Measurements from ENCODE around the gene GULP1. TPM values are rescaled to one million over a fixed set of nuclear protein-coding genes. Genes with fewer than 3 reads are reported as not detected.
"Not testable (repeated sequence)": the region's sequence is repeated elsewhere in the genome, so short reads cannot be mapped to it uniquely, and the experiment has no call there.

GULP1 gene
- polyA plus RNA-seq, 3 donors = 7.5 to 17.9 (median 10.5) TPM

DNA sequence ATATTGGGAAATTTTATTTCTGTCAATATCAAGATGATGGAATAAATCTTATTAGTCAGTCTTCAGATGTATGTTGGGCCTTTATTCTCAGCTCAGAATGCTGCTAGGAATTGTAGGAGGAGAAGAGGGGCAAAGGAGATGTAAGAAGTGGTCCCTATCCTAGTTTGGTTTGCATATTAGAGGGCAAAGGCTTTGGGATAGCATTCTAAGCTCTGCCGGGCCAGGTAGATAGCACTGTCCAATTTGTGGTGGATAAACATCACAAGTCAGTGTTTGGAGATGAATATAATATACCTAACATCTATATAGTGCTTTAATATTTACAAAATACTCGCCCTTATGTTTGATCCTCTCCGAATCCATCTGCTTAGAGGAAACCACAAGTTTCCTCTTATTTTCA, 149.2 kb downstream of the GULP1 start:
- H3K27ac ChIP-seq (ENCODE audit: low read depth, low read length) = no peak overlapping the region
- 55 to 78% (median 64%) methylated on average over 3 of the region's 3 CpGs for WGBS, 3 donors

- no peak overlapping the region for H3K27ac ChIP-seq (ENCODE audit: low read depth, low read length)
- 38 to 91% (median 84%) methylated on average over 1 of the region's 1 CpG for WGBS, 3 donors
These were observed 149.7 kb downstream of the GULP1 start for GRCh38 chr2:188441288-188441947.

GRCh38 chr2:188443207-188443606, 151.5 kb downstream of the GULP1 start:
- 74 to 87% (median 86%) methylated on average over 3 of the region's 3 CpGs for WGBS, 3 donors
- H3K27ac ChIP-seq (ENCODE audit: low read depth, low read length) = no peak overlapping the region

- WGBS, 3 donors = 79 to 85% (median 79%) methylated on average over 3 of the region's 3 CpGs
- no peak overlapping the region for H3K27ac ChIP-seq (ENCODE audit: low read depth, low read length)
These were observed 152.6 kb downstream of the GULP1 start for GRCh38 chr2:188444106-188444835.

GRCh38 chr2:188449561-188449960, 157.9 kb downstream of the GULP1 start:
- no peak overlapping the region for H3K27ac ChIP-seq (ENCODE audit: low read depth, low read length)
- 83 to 97% (median 89%) methylated on average over 1 of the region's 1 CpG for WGBS, 3 donors

- H3K27ac ChIP-seq (ENCODE audit: low read depth, low read length) = no peak overlapping the region
These were observed 158.3 kb downstream of the GULP1 start for GRCh38 chr2:188449971-188450370.

DNA sequence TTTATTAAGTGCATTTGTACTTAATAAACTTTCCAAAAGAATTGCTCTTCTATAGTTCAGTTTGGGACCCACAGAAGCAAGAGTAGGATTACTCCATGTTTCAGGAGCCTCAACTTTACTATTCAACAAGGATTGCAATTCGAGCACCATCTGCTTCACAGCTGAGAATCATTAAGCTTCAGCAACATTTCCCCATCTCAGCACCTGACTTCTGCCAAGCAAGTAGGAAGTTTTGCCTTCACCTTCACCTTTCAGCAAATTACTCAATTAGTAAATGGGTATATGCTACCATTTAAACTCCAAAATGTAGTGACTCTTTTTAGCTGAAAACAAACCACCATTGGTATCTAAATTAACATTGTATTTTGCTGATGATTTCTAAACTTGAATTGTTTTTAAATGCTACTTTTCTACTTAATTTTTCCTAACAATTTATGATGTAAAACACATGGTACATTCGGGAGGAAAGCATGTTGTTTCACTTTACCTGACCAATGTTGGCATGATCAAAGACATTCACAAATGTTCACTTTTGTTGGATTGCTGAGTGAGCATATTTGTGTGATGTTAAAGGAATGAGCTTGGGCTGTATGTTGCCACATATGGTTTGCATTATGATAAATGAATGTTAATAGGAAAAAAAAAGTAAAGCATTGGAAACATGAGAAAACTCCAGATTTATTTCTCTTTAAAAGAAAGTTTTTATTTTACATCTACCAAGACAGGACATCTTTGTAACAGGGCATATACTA, 159.2 kb downstream of the GULP1 start:
- 73 to 89% (median 74%) methylated on average over 2 of the region's 2 CpGs for WGBS, 3 donors
- H3K27ac ChIP-seq (ENCODE audit: low read depth, low read length) = no peak overlapping the region

- 71 to 82% (median 71%) methylated on average over 1 of the region's 1 CpG for WGBS, 3 donors
- H3K27ac ChIP-seq (ENCODE audit: low read depth, low read length) = no peak overlapping the region
These were observed 160.4 kb downstream of the GULP1 start for GRCh38 chr2:188452084-188452483.

DNA sequence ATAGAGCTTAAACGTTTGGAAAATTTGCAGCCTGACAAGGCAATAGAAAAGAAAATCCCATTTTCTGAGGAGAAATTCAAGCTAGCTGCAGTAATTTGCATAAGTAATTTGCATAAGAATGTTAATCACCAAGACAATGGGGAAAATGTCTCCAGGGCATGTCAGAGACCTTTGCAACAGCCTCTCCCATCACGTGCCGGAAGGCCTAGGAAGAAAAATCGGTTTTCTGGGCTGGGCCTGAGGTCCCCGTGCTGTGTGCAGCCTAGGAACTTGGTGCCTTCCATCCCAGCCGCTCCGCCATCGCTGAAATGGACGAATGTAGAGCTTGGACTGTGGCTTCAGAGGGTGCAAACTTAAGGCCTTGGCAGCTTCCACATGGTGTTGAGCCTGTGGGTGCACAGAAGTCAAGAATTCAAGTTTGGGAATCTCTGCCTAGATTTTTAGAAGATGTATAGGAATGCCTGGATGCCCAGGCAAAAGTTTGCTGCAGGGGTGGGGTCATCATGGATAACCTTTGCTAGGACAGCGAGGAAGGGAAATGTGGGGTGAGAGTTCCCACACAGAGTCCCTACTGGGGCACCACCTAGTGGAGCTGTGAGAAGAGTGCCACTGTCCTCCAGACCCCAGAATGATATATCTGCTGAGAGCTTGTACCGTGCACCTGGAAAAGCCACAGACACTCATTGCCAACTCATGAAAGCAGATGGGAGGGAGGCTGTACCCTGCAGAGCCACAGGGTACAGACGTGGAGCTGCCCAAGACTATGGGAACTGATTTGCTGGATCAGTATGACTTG, 164.6 kb downstream of the GULP1 start:
- H3K27ac ChIP-seq (ENCODE audit: low read depth, low read length) = no peak overlapping the region
- WGBS, 3 donors = 90 to 94% (median 92%) methylated on average over 12 of the region's 12 CpGs

DNA sequence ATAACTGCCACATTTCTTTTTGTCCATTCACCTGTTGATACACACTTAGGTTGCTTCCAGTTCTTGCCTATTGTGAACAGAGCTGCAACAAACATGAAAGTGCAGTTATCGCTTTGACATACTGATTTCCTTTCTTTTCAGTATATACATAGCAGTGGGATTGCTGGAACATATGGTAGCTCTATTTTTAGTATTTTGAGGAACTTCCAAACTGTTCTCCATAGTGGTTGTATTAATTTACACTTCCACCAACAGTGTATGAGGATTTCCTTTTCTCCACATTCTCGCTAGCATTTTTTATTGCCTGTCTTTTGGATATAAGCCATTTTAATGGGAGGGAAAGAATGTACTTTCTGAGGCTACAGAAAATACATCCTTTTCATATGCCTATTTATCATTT, 167.4 kb downstream of the GULP1 start:
- no peak overlapping the region for H3K27ac ChIP-seq (ENCODE audit: low read depth, low read length)
- 84 to 95% (median 86%) methylated on average over 2 of the region's 2 CpGs for WGBS, 3 donors

GRCh38 chr2:188466078-188466477, 174.4 kb downstream of the GULP1 start:
- H3K27ac ChIP-seq (ENCODE audit: low read depth, low read length) = not testable (repeated sequence)
- WGBS, 3 donors = 85 to 91% (median 87%) methylated on average over 3 of the region's 3 CpGs

DNA sequence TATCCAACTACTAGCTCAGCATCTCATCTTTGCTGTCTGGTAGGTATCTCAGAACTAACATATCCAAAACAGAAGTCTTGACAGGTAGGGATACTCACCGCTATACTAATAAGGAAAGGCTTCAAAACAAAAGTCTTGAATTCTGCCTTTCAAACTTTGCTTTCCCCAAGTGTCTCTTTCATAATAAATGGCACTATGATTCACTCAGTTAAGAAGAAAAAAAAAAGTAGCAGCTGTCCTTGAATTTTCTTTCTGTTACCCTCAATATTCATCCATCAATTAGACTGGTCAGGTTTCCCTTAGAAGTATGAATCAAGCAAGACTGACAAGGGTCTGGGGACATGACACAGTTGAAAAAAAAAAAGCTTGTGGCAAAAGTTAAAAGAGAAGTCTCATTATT, 175.1 kb downstream of the GULP1 start:
- 93 to 95% (median 95%) methylated on average over 1 of the region's 1 CpG for WGBS, 3 donors
- no peak overlapping the region for H3K27ac ChIP-seq (ENCODE audit: low read depth, low read length)

GRCh38 chr2:188471166-188471565, 179.5 kb downstream of the GULP1 start:
- WGBS, 3 donors = 93% methylated on average over 4 of the region's 4 CpGs

DNA sequence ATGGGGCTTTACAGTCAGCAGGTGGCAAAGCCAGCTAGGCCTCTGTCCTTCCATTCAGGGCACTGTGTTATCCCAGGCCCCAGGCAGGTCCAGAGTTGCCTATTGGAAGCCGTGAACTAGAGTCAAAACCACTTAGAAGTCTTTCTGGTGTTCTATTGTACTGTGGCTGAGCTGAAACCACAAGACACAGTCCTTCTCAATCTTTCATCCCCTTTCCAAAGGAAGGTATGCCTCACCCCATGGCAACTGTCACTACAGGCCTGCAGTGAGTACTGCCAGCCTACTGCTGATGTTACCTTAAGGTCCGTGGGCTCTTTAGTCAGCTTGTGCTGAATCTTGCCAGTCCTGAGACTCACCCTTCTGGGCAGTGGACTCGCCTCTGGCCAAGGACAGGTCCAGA, 181.6 kb downstream of the GULP1 start:
- no peak overlapping the region for H3K27ac ChIP-seq (ENCODE audit: low read depth, low read length)
- 86 to 98% (median 90%) methylated on average over 3 of the region's 3 CpGs for WGBS, 3 donors

More at GRCh38 chr2:188471166-188471565, 179.5 kb downstream of the GULP1 start:
- no peak overlapping the region for H3K27ac ChIP-seq (ENCODE audit: low read depth, low read length)

DNA sequence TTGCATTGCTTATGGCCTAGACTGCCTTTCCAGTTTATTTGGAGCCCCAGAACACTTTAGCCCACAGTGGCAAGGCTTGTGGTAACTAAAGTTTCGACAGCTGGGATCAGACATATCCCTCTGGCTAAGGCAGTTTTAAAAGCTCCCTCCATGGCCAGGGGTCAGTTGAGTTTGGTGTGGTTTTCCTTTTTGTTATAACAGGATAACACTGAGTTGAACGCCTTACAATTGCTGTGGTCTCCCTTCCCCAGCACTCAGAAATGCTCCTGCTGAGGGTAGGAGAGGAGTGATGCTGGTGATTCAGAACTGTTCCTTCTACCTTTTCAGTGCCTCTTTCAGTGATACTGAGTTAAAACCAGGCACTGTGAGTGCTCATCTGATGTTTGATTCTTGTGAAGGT, 182.6 kb downstream of the GULP1 start:
- no peak overlapping the region for H3K27ac ChIP-seq (ENCODE audit: low read depth, low read length)
- 84 to 91% (median 88%) methylated on average over 2 of the region's 2 CpGs for WGBS, 3 donors

GRCh38 chr2:188475945-188476344, 184.3 kb downstream of the GULP1 start:
- 28 to 81% (median 78%) methylated on average over 4 of the region's 4 CpGs for WGBS, 3 donors

DNA sequence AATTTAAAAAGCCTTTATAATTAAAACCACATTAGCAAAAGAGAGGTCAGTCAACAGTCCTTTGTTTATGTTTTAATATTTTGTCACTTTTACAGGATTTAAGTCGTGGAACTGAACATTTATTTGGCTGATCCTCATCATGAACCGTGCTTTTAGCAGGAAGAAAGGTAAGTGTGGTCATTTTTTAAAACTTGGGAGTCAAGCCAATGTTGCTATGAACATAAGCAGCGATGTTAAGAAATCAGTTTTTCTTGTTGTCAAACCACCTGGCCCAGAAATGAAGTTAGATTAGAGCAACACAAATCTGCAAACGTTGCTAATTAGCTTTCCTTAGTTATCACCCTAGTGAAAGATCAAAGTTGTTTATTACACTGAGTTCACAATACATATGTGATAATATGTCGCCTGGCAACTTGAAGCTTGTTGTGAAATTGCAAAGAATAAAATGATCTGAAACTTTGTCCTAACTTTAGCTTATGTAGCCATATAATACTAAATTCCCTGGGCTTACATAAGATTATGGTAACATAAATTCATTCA, 186.0 kb downstream of the GULP1 start:
- 27 to 64% (median 60%) methylated on average over 5 of the region's 5 CpGs for WGBS, 3 donors
- H3K27ac ChIP-seq (ENCODE audit: low read depth, low read length) = no peak overlapping the region

More at GRCh38 chr2:188475945-188476344, 184.3 kb downstream of the GULP1 start:
- no peak overlapping the region for H3K27ac ChIP-seq (ENCODE audit: low read depth, low read length)

GRCh38 chr2:188478724-188479123, 187.1 kb downstream of the GULP1 start:
- H3K27ac ChIP-seq (ENCODE audit: low read depth, low read length) = no peak overlapping the region
- 37 to 77% (median 65%) methylated on average over 1 of the region's 1 CpG for WGBS, 3 donors
